NCI-H1930 (cell line): ENCODE results near the gene AMH.
A peak's percentile ranks its signal among the peaks of the same experiment; 100 is the strongest.

Experiments used
- DNase-seq, 2 experiments: peaks; one replicate each; lab custom pipeline; 2025; lab: John Stamatoyannopoulos, UW

Gene AMH

DNA sequence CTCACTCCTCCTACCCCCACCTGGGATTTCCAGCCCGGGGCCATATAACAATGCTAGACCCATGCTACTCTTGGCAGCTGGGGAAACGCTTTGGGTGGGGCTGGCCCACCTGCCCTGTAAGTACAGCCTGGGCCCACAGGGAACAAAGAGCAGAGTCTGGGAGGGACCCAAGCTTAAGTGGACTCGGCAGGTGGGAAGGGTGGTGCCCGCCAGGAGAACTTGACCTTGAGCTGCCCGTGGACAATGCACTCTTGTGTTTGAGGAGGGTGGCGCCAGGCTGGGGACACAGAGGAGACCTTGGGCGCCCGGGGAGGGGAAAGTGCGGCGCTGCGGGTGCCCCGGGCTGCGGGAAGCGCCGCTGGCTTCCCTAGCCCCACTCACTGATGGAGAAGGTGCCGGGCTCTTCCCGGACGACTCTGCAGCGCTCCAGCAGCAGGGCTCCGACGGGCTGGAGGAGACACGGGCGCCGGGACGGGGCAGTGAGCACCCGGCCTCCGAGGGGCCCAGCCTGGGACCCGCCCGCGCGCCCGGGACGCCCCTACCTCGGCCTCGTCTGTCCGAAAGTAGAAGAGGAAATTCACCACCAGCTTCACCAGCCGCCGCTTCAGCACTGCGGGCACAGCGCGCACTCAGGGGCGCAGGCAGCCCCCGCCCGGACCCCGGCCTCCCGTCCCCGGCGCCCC lies 13.6 kb upstream of the AMH start:
- no peak for DNase-seq

DNA sequence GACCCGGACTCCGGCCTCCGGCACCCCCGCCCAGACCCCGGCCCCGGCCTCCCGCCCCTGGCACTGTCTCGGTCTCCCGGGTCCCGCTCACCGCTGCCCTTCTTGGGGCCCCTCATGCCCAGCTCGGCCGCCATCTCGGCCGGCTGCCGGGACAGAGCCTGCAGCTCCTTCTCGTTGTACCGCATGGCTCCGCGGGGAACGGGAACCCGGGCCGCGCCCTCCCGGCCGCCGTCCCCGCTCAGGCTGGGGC lies 13.1 kb upstream of the AMH start:
- no peak for DNase-seq

DNA sequence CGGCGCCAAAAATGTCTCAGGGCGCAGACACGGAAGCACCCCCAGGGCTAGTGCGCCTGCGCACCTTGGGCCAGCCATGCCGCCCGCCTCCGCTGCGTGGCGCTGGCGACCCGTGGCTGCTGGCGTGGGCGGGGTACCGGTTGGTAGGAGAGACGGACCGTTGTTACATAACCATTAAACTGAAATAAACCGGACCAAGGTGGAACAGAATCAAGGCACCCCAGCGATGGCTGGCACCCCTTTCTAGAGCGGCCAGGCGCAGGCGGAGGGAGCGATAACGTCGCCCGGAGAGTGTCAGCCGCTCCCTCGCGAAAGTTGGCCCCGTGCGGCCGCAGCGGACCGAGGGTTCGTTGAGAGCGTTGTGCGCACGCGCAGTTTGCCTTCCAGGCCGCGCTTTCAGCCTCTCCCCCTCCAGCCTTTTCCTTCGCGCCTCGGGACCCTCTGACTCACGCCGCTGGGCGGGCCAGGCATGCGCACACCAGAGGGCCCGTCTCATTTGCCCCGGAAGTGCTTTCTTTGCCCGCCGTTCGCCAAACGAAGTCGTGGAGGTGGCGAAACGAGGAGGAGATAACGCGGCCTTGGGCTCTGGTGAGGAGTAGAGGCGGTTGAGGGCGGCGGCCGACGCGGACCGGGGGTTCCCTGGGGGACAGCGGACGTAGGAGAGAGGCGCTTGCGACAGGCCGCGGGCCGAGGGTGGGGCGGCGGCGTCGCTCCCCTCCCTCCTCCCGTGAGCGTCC lies 12.6 kb upstream of the AMH start, which contains the start of the genes PLEKHJ1 and SF3A2:
TSS of gene PLEKHJ1 (minus strand) at position 16 of the 737 bp plus-strand sequence. CDS start 81 bp downstream, outside the sequence.
TSS of gene SF3A2 (plus strand) at position 511 of the 737 bp plus-strand sequence. CDS start 6,595 bp downstream, outside the sequence.
- peak; percentile 92 for DNase-seq

DNA sequence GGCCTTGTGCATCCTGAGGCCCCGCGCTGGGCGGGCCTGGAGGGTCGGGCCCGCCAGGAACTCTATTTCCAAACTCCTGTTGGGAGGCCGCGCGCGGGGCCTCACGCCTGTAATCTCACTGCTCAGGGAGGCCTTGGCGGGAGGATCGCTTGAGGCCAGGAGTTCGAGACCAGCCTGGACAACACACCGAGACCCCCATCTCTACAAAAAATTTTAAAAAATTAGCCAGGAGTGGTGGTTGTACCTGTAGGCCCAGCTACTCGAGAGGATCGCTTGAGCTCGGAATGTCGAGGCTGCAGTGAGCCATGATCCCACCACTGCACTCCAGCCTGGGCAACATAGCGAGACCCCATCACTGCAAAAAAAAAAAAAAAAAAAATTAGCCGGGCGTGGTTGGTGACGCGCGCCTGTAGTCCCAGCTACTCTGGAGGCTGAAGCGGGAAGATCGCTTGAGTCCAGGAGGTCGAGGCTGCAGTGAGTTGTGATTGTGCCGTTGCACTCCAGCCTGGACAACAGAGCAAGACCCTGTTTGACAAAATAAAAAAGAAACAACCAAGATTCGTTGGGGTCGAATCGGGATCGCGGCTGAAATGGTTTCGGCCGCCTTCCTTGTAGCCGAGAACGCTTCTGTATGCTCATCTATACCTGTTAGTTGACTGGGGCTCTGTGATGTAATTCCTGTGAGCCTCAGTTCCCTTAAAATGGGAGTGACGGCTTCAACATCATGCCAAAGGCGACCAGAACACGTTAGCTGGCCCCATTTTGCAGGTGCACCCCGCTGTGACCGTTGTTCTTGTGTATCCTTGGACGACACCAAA lies 11.9 kb upstream of the AMH start:
- no peak for DNase-seq

DNA sequence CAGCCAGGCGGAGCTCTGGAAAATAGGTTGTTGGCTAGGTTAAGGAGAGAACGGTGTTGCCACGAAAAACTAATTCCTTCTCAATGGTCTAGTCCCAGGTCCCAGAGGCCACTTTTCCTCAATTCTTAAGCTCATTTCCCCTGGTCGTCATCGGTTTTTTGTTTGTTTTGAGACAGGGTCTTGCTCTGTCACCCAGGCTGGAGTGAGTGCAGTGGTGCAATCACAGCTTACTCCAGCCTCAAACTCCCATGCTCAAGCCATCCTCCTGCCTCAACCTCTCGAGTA lies 11.3 kb upstream of the AMH start:
- DNase-seq, result no peak

DNA sequence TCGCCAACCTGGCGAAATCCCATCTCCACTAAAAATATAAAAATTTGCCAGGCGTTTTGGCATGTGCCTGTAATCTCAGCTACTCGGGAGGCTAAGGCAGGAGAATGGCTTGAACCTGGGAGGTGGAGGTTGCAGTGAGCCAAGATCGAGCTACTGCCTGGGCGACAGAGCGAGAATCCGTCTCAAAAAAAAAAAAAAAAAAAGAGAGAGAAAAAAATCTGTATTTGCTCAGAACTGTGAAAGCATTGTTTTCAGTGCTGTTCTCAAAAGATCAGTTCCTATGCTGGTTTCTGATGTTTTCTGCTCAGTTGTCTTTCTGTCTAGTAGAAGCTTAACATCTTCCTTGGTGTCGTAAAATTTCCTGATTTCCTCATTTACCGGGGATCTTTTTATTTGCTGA lies 9.9 kb upstream of the AMH start:
- DNase-seq, result no peak

DNA sequence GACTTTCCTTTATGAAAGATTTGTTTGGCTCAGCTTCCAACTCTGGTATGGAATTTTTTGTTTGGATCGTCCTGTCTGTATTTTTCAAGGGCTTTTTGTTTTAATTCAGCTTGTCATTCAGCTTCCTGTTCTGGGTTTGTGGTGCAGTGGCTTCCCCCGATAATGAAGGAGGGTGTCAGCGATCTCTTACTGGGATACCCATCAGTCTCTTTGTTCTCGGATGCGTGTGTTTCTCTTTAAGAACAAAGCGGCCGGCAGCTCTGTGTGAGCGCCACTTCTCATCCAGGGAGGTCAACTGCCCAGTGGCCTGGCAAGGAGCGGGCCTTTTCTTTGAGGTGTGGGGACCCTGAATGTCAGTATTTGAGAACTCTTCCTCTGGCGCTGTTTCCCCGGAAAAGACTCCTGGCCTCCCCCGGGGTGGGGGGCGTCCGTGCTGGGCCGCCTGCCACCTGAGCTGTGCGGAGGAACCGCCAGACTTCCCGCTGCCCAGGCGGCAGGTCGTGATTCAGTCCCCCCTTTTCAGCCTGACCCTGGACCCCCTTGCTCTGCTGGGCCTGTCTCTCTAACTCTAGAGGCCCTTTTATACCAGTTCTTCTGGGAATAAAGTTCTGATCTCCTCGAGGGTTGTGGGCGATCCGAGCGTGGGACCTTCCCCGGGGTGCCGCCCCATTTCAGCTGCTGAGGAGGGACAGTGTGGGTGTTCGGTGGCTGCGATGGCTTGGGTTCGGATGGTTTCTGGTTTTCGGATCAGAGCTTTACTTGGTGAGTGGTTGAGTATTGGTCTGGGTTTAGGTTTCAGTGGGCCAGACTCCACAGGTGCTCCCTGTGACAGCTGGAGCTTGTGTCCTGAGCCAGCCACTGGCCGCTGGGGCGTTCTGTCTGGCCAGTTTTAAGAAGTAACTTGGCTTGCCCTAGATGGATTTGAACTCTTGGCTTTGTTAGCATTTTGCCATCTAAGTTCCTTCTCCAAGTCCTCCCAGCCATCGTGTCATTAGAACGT lies 9.1 kb upstream of the AMH start:
- no peak for DNase-seq

DNA sequence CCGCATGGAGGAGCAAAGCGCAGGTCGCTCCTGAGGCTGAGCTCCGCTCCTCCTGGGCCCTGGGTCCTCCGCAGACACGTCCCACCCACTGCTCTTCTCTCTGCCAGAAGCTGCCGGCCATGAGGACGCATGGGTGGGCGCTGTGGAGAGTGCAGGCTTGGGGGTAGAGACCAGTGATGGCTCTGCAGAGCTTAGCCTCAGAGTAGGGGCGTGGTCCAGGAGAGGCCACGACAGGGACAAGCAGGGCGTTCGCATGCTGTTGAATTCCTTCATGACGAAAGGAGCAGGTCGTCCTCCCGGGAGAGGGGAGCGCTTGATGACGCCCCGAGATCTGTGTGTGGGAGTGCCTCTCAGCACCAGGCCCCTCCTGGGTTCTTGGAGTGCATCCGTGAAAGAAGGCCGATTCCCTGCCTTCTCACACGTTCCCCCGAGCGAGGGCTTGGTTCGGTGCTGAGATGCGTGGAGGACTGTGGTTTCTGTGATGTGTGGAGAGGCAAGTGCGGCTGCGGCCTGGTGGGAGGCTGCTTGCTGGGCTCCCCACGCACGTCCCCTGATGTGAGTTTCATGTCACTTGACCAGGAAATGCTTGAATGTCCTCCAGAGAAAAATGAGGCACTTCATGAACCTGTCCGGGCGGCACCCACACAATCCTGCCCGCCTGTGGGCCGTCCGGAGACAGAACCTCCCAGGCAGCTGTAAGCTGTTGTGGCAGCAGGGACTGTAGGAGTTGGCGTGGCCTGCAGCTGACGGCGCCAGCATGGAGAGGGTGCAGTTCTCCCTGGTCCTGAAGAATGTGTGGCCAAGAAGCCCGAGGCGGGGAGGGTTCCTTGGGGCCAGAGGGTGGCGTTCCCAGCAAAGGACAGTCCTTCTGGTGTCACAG lies 8.0 kb upstream of the AMH start:
- DNase-seq, result no peak

DNA sequence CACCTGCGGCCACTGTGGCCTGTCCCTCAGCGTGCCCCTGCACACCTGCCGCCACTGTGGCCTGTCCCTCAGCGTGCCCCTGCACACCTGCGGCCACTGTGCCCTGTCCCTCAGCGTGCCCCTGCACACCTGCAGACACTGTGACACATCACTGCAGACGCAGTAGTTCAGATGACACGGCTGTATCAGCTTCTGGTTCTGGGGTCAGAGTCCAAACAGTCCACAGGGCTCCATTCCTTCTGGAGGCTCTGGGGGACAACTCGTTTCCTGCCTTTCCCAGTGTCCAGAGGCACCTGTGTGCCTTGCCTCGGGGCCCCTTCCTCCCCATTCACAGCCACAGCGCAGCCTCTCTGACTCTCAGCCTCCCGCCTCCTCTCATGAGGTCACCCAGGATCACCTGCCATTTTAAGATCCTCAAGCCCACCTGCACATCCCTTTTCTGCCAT lies 7.0 kb upstream of the AMH start:
- DNase-seq, result no peak

DNA sequence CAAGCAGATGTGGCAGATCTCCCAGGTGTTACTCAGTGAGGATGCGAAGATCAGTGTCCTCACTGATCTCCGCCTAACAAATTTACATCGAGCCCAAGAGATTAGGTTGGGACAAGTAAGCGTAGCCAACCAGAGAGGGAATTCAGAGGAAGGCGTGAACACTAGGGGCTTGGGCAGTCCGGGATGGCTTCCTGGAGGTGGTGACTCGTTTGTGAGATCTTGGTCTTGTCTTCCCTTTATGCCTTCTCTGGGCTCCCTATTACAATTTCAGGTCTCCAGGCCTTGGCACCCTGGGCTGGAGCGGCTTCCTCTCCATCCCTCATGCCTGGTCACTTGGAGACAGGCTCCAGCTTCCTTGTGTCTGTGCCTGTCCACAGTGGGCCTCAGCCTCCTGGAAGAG lies 6.3 kb upstream of the AMH start:
- DNase-seq, result no peak

DNA sequence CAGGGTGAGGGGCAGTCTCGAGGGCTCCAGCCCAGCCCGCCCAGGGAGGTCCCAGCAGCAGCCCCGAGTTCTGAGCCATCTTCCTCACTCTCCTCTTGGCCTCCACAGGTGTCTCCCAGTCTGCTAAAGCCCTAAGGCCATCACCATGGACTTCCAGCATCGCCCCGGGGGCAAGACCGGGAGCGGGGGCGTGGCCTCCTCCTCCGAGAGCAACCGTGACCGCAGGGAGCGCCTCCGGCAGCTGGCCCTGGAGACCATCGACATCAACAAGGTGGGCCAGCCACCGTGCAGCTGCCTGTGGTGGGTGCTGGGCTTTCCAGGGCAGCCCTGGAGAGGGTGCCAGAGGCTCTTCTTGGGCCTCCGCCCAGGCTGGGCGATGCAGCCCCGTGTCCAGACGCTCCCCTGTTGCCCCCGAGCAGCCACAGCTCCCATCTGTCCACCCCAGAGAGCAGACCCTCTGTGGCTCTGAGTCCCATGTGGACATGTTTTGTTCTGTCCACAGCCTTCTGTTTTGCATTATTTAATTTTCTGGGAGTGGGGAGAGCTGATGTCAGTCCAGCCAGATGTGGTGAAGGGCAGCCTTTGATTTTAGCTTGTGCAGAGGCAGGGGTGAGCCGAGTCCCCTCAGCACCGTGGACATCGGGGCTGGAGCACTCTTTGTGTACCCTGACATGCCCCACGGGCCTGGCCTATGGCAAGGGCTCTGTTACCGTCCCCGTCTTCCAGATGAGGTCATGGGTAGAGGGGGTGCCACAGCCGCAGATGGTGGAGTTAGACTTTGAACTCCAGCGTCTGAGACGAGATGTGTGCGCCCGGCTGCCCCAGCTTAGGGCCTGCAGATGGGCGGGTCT lies 5.6 kb upstream of the AMH start:
- no peak for DNase-seq

DNA sequence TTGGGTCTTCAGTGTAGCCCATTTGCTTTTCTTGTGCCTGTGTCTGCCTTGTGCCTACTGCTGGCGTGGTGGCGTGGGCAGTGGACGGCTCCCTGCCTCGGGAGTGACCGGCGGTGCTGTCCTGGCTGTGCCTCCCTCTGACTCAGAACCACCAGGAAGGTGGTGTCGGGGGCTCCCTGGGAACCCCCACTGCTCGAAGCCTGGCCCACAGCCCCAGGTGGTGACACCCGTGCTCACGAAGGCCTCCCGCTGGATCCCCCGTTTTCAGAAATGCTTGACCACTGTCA lies 5.1 kb upstream of the AMH start:
- DNase-seq, result no peak

DNA sequence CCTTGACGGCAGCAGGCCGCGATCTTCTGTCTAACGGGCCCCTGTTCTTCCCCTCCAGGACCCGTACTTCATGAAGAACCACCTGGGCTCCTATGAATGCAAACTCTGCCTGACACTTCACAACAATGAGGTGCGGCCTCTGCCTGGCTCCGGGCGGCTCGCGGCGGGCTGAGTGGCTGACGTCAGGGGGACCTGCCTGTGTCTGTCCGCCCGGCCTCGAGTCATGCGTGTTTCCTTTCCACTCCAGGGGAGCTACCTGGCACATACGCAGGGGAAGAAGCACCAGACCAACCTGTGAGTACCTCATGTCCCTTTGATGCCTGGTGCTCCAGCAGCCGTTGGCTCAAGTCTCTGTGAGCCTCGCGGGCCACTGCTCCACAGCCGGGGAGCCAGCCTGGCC lies 4.6 kb upstream of the AMH start:
- no peak for DNase-seq

DNA sequence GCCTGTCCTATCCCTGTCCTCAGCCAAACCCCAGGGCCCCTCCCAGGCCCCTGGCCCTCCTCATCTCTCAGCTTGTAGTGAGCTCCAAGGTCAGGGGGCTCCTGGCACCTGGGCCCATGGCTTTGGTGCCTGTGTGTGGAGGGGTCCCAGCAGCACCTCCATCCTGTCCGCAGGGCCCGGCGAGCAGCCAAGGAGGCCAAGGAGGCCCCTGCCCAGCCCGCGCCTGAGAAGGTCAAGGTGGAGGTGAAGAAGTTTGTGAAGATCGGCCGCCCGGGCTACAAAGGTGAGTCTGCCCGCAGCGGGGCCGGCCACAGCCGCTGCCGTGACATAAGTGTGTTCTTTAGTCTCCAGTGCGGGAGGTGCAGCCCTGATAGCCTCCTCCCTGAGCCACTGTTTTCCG lies 3.9 kb upstream of the AMH start:
- no peak for DNase-seq

DNA sequence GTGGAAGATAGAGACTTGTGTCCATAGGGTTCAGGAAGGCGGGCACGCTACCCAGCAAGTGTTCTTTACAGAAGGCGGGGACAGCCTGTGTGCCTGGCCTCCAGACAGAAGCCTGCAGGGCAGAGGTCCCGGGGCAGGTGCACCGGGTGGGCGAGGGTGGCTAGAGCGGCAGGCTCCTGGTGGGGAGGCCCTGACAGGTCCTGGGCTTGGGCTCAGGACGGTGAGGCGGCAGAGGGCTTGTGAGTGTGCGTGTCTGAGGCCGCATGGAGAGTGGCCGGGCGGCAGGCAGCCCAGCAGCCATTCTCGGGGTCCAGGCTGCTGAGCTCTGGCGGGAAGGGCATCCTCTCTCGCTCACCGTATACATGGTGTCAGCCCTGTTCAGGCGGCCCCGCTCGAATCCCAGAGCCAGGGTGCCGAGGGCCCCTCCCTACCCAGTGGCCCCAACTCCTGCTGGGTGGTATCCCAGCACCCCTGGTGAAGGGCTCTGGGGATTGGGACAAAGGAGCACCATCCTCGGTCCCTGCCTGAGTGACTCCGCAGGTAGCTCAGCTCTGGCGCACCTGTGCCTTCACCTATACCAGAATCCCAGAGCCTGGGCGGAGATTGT lies 3.0 kb upstream of the AMH start:
- no peak for DNase-seq

DNA sequence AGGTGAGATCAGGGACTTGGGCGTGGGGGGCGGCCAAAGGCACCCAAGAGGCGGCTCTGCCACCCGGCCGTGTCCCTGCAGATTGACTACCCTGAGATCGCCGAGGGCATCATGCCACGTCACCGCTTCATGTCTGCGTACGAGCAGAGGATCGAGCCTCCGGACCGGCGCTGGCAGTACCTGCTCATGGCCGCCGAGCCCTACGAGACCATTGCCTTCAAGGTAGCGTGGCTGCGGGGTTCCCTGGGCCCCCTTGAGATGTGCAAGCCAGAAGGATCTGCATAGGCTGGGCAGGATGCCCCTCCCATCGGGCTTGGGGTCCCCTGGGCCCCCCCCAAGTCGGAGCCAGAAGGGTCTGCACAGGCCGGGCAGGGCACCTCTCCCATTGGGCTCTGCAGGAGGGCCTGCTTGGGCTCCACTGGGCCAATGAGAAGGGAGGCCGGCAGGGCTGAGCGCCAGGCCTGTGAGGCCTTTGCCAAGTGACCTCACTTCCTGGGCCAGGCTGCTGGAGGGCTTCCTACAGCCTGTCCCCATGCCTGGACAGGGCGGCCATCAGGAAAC lies 2.2 kb upstream of the AMH start:
- no peak for DNase-seq

DNA sequence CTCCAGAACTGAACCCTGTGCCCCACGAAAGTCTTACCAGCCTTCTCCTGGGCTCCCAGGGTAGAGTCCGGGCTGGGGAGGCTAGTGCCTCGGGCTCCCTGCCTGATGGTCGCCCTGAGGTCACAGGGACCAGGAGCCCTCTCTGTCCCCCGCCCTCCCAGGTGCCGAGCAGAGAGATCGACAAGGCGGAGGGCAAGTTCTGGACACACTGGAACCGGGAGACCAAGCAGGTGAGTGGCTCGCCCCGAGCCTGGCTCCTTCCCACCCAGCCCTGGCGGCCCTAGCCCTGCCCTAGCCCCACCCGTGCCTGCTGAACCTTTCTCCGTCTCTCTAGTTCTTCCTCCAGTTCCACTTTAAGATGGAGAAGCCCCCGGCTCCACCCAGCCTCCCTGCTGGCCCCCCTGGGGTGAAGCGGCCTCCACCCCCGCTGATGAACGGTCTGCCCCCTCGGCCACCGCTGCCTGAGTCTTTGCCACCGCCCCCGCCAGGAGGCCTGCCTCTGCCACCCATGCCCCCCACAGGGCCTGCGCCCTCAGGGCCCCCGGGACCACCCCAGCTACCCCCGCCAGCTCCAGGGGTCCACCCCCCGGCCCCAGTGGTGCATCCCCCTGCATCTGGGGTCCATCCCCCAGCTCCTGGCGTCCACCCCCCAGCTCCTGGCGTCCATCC lies 1.6 kb upstream of the AMH start:
- no peak for DNase-seq

DNA sequence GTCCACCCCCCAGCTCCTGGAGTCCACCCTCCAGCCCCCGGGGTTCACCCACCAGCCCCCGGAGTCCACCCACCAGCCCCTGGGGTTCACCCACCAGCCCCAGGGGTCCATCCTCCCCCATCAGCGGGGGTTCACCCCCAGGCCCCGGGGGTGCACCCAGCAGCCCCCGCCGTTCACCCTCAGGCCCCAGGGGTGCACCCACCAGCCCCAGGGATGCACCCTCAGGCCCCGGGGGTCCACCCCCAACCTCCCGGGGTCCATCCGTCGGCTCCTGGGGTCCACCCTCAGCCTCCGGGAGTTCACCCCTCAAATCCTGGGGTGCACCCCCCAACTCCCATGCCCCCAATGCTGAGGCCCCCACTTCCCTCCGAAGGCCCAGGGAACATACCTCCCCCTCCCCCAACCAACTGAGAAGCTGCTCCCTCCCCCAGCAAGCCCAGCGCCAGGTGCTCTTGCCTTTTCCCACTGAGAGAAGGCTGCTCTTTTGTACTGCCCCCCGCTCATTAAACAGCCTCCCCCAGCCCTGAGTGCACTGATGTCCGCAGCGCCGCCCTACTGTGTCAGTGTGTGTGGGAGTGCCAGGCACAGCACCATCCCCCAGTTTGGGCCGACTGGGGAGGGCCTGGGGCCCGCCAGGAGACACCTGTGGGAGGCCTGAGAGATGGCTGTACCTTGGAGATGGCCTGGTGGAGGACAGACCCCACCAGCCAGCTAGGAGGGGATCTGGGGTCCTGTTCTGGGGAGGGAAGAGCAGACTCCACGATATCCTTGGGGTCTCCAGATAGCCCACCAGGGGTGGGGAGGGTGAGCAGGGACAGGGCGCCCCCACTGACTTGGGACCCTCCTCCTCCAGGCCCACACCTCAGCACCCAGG lies 750 bp upstream of the AMH start:
- no peak for DNase-seq
